SH-SY5Y (cell line): ENCODE results near the gene ITPK1.

Experiments used
- GATA2 ChIP-seq: IDR thresholded peaks from 2 replicates; pipeline ENCODE4 v1.6.1; 2011; ENCODE audit warnings: mild to moderate bottlenecking, low read depth, low read length
- GATA3 ChIP-seq: IDR thresholded peaks from 2 replicates; pipeline ENCODE4 v1.6.1; 2011; ENCODE audit warnings: low read depth, mild to moderate bottlenecking, low read length, moderate library complexity

DNA sequence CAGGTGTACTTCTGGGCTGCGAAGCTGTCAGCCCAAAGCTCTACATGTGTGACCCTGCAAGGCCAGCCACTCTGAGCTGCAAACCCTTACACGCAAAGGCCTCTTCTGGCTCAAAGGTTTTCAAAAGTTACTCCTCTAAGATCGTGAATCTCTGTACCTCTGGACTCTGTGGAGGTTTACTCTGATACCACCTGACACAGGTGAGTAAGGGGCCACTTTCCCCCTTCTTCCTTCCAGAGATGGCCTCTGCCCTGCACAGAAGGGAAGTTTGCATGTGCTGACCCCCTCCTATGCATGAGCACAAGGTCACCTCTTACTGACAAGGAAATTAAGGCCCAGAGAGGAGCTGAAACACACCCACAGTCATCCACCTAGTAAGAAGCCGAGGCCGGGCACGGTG lies 14.5 kb downstream of the ITPK1 start:
- TF ChIP-seq GATA2 = no peak
- TF ChIP-seq GATA3 = no peak
